HepG2 (cell line): ENCODE data around the gene ANO1. TPM values are rescaled to one million over a fixed set of nuclear protein-coding genes. Genes with fewer than 3 reads are reported as not detected.

Source experiments
- ATAC-seq: fragments of 200-7000 bp; cut with Tn5 transposase; 3 replicates; pipeline ENCODE4 v1.9.1; 2020; ENCODE audit warnings: mild to moderate bottlenecking, moderate library complexity
- BruUV-seq: library from RNA; stranded (reverse); fragments of 400-500 nt; replicated peaks from 2 replicates; lab custom pipeline; 2021; lab: Mats Ljungman, UMichigan
- CTCF ChIA-PET: fragments of 300-600 bp; formaldehyde crosslinking; extraction: SDS; loops from one replicate; lab custom pipeline; 2021; ENCODE audit warnings: low total read pairs, inconsistent platforms, low intra/inter-chr PET ratio; lab: Yijun Ruan, JAX
- POLR2A ChIA-PET: fragments of 350-600 bp; sonication (Branson Sonifier 250); formaldehyde crosslinking; loops from one replicate; lab custom pipeline; 2020; ENCODE audit warnings: antibody characterized with exemption, inconsistent platforms; lab: Yijun Ruan, JAX
- DNase-seq: peaks from one replicate; pipeline ENCODE4 v3.0.0-alpha.2; 2015; ENCODE audit warnings: low spot score
- FAIRE-seq: peaks from 3 replicates; lab custom pipeline; 2011; peaks lifted over from hg19 to GRCh38; lab: Jason Lieb, UNC
- H2AFZ ChIP-seq: one replicate; pipeline ENCODE4 v1.6.1; 2011; ENCODE audit warnings: low read length, inconsistent platforms
- H3K27ac ChIP-seq: fragments of 300-600 bp; 3 replicates; pipeline ENCODE4 v1.8.0; 2011; ENCODE audit warnings: mixed run types, mild to moderate bottlenecking, mixed read lengths, low read length, inconsistent platforms; ENCODE audit not compliant: insufficient read depth; ENCODE audit errors: extremely low read length
- H3K27me3 ChIP-seq, 2 experiments: fragments of 200-600 bp in 1 of 2; 2 replicates in 1 of 2; 3 replicates in 1 of 2; pipeline versions ENCODE4 v1.6.0 to v1.8.0; 2011; ENCODE audit warnings: low read length in 2 of 2, mild to moderate bottlenecking in 2 of 2, moderate library complexity in 2 of 2, inconsistent platforms in 1 of 2; ENCODE audit not compliant: insufficient read depth in 2 of 2, control insufficient read depth in 1 of 2
- H3K36me3 ChIP-seq, 2 experiments: fragments of 200-600 bp in 1 of 2; replicated peaks in 1 of 2; 2 replicates in 1 of 2; 3 replicates in 1 of 2; pipeline versions ENCODE4 v1.5.1 to v1.8.0; 2011; ENCODE audit warnings: low read length in 2 of 2, inconsistent platforms in 1 of 2; ENCODE audit not compliant: insufficient read depth in 2 of 2, control insufficient read depth in 1 of 2
- H3K4me1 ChIP-seq: 2 replicates; pipeline ENCODE4 v1.5.1; 2012; ENCODE audit warnings: low read length, inconsistent platforms; ENCODE audit not compliant: insufficient read depth
- H3K4me2 ChIP-seq: 2 replicates; pipeline ENCODE4 v1.6.0; 2011; ENCODE audit warnings: low read depth, low read length, inconsistent platforms
- H3K4me3 ChIP-seq, 3 experiments: fragments of 200-600 bp in 1 of 3; sonication (generic), shearing (Covaris generic) in 1 of 3; replicated peaks in 1 of 3; 2 replicates each; pipeline ENCODE4 v1.5.1; 2011 to 2016; ENCODE audit warnings: low read length in 3 of 3, inconsistent platforms in 2 of 3, low read depth in 2 of 3, mild to moderate bottlenecking in 2 of 3, control low read depth in 1 of 3, mixed read lengths in 1 of 3; ENCODE audit not compliant: insufficient read depth in 1 of 3
- H3K79me2 ChIP-seq: one replicate; pipeline ENCODE4 v1.6.1; 2011; ENCODE audit warnings: low read length, inconsistent platforms; ENCODE audit not compliant: insufficient read depth
- H3K9ac ChIP-seq: 2 replicates; pipeline ENCODE4 v1.6.0; 2011; ENCODE audit warnings: mild to moderate bottlenecking, low read depth, low read length, inconsistent platforms; ENCODE audit not compliant: insufficient read depth
- H3K9me3 ChIP-seq: 2 replicates; pipeline ENCODE4 v1.5.1; 2012; ENCODE audit warnings: mild to moderate bottlenecking, low read length
- H4K20me1 ChIP-seq: 2 replicates; pipeline ENCODE4 v1.6.0; 2011; ENCODE audit warnings: inconsistent platforms, mild to moderate bottlenecking, low read length, moderate library complexity; ENCODE audit not compliant: insufficient read depth
- CHD2 ChIP-seq: IDR thresholded peaks from 2 replicates; pipeline ENCODE4 v1.6.1; 2011; ENCODE audit warnings: low read depth, low read length, improper control_type of control experiment
- DNMT3B ChIP-seq: conservative IDR thresholded peaks from 2 replicates; pipeline ENCODE4 v1.6.1; 2016; ENCODE audit warnings: missing biosample characterization, control low read depth
- EP300 ChIP-seq, 3 experiments: sonication (generic) in 1 of 3; formaldehyde crosslinking in 1 of 3; IDR thresholded peaks; 2 replicates each; pipeline versions ENCODE4 v1.5.1 to v1.6.1; 2011 to 2020; ENCODE audit warnings: low read depth in 2 of 3, low read length in 2 of 3, borderline replicate concordance in 1 of 3, improper control_type of control experiment in 1 of 3, mild to moderate bottlenecking in 1 of 3, missing genetic modification reagents in 1 of 3, moderate library complexity in 1 of 3
- HMGA1 ChIP-seq: sonication (generic); formaldehyde crosslinking; conservative IDR thresholded peaks from 2 replicates; pipeline ENCODE4 v1.4.0; 2020; ENCODE audit warnings: missing genetic modification reagents
- IKZF1 ChIP-seq: fragments of 450-650 bp; IDR thresholded peaks from 2 replicates; pipeline ENCODE4 v1.7.1; 2016
- IKZF5 ChIP-seq: IDR thresholded peaks from 2 replicates; pipeline ENCODE4 v1.6.1; 2018; ENCODE audit warnings: missing genetic modification reagents, mild to moderate bottlenecking, missing compliant biosample characterization
- KAT7 ChIP-seq: IDR thresholded peaks from 2 replicates; pipeline ENCODE4 v1.6.1; 2018; ENCODE audit warnings: borderline replicate concordance, missing compliant biosample characterization
- MNT ChIP-seq: fragments of 450-650 bp; IDR thresholded peaks from 2 replicates; pipeline ENCODE4 v1.6.1; 2016
- RBAK ChIP-seq: sonication (generic); formaldehyde crosslinking; IDR thresholded peaks from 2 replicates; pipeline ENCODE4 v1.5.1; 2020; ENCODE audit warnings: mild to moderate bottlenecking, missing genetic modification reagents
- TCF12 ChIP-seq, 2 experiments: fragments of 450-650 bp in 1 of 2; sonication (generic) in 1 of 2; formaldehyde crosslinking in 1 of 2; IDR thresholded peaks; 2 replicates each; pipeline versions ENCODE4 v1.6.1 to v1.8.0; 2017 to 2022; ENCODE audit warnings: antibody characterized with exemption in 1 of 2, mild to moderate bottlenecking in 1 of 2, missing genetic modification reagents in 1 of 2, moderate library complexity in 1 of 2
- ZBTB7A ChIP-seq: sonication (generic); formaldehyde crosslinking; IDR thresholded peaks from 2 replicates; pipeline ENCODE4 v1.8.0; 2022; ENCODE audit warnings: mild to moderate bottlenecking, missing genetic modification reagents
- ZNF207 ChIP-seq: fragments of 450-650 bp; IDR thresholded peaks from 2 replicates; pipeline ENCODE4 v1.6.1; 2016; ENCODE audit warnings: antibody characterized with exemption, borderline replicate concordance
- ZNF350 ChIP-seq: sonication (generic); formaldehyde crosslinking; IDR thresholded peaks from 2 replicates; pipeline ENCODE4 v1.4.0; 2020; ENCODE audit warnings: mild to moderate bottlenecking, low read depth, missing genetic modification reagents, borderline replicate concordance
- ZNF550 ChIP-seq: sonication (generic); formaldehyde crosslinking; IDR thresholded peaks from 2 replicates; pipeline ENCODE4 v1.4.0; 2020; ENCODE audit warnings: mild to moderate bottlenecking, missing genetic modification reagents, borderline replicate concordance
- ZNF782 ChIP-seq: sonication (generic); formaldehyde crosslinking; IDR thresholded peaks from 2 replicates; pipeline ENCODE4 v1.4.0; 2020; ENCODE audit warnings: missing genetic modification reagents, mild to moderate bottlenecking, borderline replicate concordance
- ZZZ3 ChIP-seq: sonication (generic); formaldehyde crosslinking; IDR thresholded peaks from 2 replicates; pipeline ENCODE4 v1.4.0; 2020; ENCODE audit warnings: missing genetic modification reagents, mild to moderate bottlenecking, borderline replicate concordance
- WGBS: methylation state at CpG from one replicate; pipeline ENCODE4 v1.1.6; 2017; ENCODE audit warnings: low lambda C conversion rate; 5-methylcytosine and 5-hydroxymethylcytosine counted together
- in situ Hi-C: cut with HindIII; loops from 2 replicates; pipeline ENCODE4 v1.10.0; 2017; ENCODE audit warnings: low pct_unique_long_range_greater_than_20kb; ENCODE audit not compliant: extremely low pct_ligation_motif_present
- intact Hi-C: fragments of 100-400 bp; cut with micrococcal nuclease; formaldehyde crosslinking; loops from one replicate; pipeline ENCODE4 v1.10.0; 2022; ENCODE audit not compliant: unreplicated experiment
- polyA plus RNA-seq, 8 experiments: library from polyadenylated mRNA; depleted of rRNA in 3 of 8; stranded (reverse) in 7 of 8; unstranded in 1 of 8; fragments of >200 nt; fragmentation: Illumina TruSeq in 4 of 8; extraction: Trizol in 4 of 8; gene quantifications; 2 replicates each; pipeline versions ENCODE4 v1.2.1 to v1.2.3, GENCODE V29; 2011 to 2016; ENCODE audit warnings: low read depth in 4 of 8, missing spikeins in 1 of 8, mixed read lengths in 1 of 8; ENCODE audit not compliant: insufficient read depth in 1 of 8
- total RNA-seq, 5 experiments: library from RNA; depleted of rRNA; stranded (reverse); fragments of >200 nt; fragmentation: Illumina TruSeq; extraction: Trizol; gene quantifications; 2 replicates each; pipeline ENCODE4 v1.2.3, GENCODE V29; 2016; ENCODE audit warnings: low read depth in 1 of 5
- TF ChIP-seq, protein P1 (sequence below): IDR thresholded peaks from 2 replicates; pipeline ENCODE4 v1.6.1; 2016; ENCODE audit warnings: missing compliant biosample characterization, missing genetic modification reagents, borderline replicate concordance

ANO1 gene
- total and polyA plus RNA-seq, 2 of the 13 experiments (the other 11 are each of a cell fraction or from before 2014, with no cell fraction given) = not detected

GRCh38 chr11:70090961-70091381 is 12.9 kb downstream of the ANO1 start (continued):
- no peak for TF ChIP-seq KAT7 (CRISPR knock-in tag)
- no peak for TF ChIP-seq IKZF5 (CRISPR knock-in tag)
- TF ChIP-seq ZNF550 (CRISPR knock-in tag) = no peak
- TF ChIP-seq ZBTB7A = no peak
- no peak for TF ChIP-seq ZNF782 (CRISPR knock-in tag)
- no peak for TF ChIP-seq DNMT3B

GRCh38 chr11:70091638-70092037 is 13.5 kb downstream of the ANO1 start:
- Histone ChIP-seq H4K20me1 (no peaks in the 10 kb centered on the region), H3K36me3 (no peaks in the 10 kb centered on the region), H3K4me1 (no peaks in the 10 kb centered on the region), H3K27me3 (peaks cover 5 to 60% of the 10 kb centered on the region in 2 experiments), H3K4me2 (no peak overlapping the region), H3K79me2 (no peaks in the 10 kb centered on the region), H3K9ac (no peak overlapping the region), H3K27ac (no peak overlapping the region), H3K4me3 (no peak overlapping the region), H2AFZ (no peak overlapping the region), H3K9me3 (no peaks in the 10 kb centered on the region)
- ATAC-seq = no peak
- no TSS peak for BruUV-seq
- intact Hi-C loops (no loop called here), in situ Hi-C loops (no loop called here)
- 67% methylated on average over 1 of the region's 8 CpGs for WGBS
- no peak for DNase-seq
- CTCF ChIA-PET = no interaction called here
- no peak for FAIRE-seq
- POLR2A ChIA-PET = no interaction called here
- no peak for TF ChIP-seq IKZF1
- no peak for TF ChIP-seq ZZZ3 (CRISPR knock-in tag)
- no peak for TF ChIP-seq MNT
- TF ChIP-seq, protein P1, sequence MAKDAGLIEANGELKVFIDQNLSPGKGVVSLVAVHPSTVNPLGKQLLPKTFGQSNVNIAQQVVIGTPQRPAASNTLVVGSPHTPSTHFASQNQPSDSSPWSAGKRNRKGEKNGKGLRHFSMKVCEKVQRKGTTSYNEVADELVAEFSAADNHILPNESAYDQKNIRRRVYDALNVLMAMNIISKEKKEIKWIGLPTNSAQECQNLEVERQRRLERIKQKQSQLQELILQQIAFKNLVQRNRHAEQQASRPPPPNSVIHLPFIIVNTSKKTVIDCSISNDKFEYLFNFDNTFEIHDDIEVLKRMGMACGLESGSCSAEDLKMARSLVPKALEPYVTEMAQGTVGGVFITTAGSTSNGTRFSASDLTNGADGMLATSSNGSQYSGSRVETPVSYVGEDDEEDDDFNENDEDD (CRISPR knock-in tag) = no peak
- TF ChIP-seq ZNF207 = no peak
- TF ChIP-seq HMGA1 (CRISPR knock-in tag) = no peak
- no peak for TF ChIP-seq ZNF350
- TF ChIP-seq RBAK (CRISPR knock-in tag) = no peak
- TF ChIP-seq EP300 (IDR thresholded peaks at IDR 0.05; ENCODE audit: low read depth in 2 of 2, low read length in 2 of 2) = no peak
- no peak for TF ChIP-seq EP300 (CRISPR knock-in tag; IDR thresholded peaks at IDR 0.05; ENCODE audit: borderline replicate concordance)
- TF ChIP-seq CHD2 = no peak
- no peak for TF ChIP-seq TCF12 (IDR thresholded peaks at IDR 0.05)
- no peak for TF ChIP-seq TCF12 (CRISPR knock-in tag; IDR thresholded peaks at IDR 0.05)
